Measurements from ENCODE around the gene TMEM59.
"Not testable (repeated sequence)": the region's sequence is repeated elsewhere in the genome, so short reads cannot be mapped to it uniquely, and the experiment has no call there.

The TMEM59 gene

GRCh38 chr1:54010415-54011117, 42.4 kb downstream of the TMEM59 start:
- DNase-seq (ENCODE audit: low read depth) = no peak
- H3K4me3 ChIP-seq (ENCODE audit: low read length) = no peak overlapping the region
- no peak for TF ChIP-seq CTCF (IDR thresholded peaks at IDR 0.05; ENCODE audit: insufficient read depth, low read depth, low read length, missing control alignments)

- H3K4me3 ChIP-seq (ENCODE audit: low read length) = no peak overlapping the region
- no peak for TF ChIP-seq CTCF (IDR thresholded peaks at IDR 0.05; ENCODE audit: insufficient read depth, low read depth, low read length, missing control alignments)
- DNase-seq (ENCODE audit: low read depth) = no peak
Observed at GRCh38 chr1:54009406-54009805, 43.6 kb downstream of the TMEM59 start.

- H3K4me3 ChIP-seq (ENCODE audit: low read length) = no peak overlapping the region
- no peak for DNase-seq (ENCODE audit: low read depth)
- no peak for TF ChIP-seq CTCF (IDR thresholded peaks at IDR 0.05; ENCODE audit: insufficient read depth, low read depth, low read length, missing control alignments)
Observed at GRCh38 chr1:54008876-54009275, 44.1 kb downstream of the TMEM59 start.

GRCh38 chr1:54007613-54008012, 45.4 kb downstream of the TMEM59 start:
- DNase-seq (ENCODE audit: low read depth) = no peak
- H3K4me3 ChIP-seq (ENCODE audit: low read length) = no peak overlapping the region
- no peak for TF ChIP-seq CTCF (IDR thresholded peaks at IDR 0.05; ENCODE audit: insufficient read depth, low read depth, low read length, missing control alignments)

- no peak for DNase-seq (ENCODE audit: low read depth)
- no peak overlapping the region for H3K4me3 ChIP-seq (ENCODE audit: low read length)
- TF ChIP-seq CTCF (IDR thresholded peaks at IDR 0.05; ENCODE audit: insufficient read depth, low read depth, low read length, missing control alignments) = no peak
Observed at GRCh38 chr1:54006508-54006907, 46.5 kb downstream of the TMEM59 start.

- no peak for DNase-seq (ENCODE audit: low read depth)
- no peak overlapping the region for H3K4me3 ChIP-seq (ENCODE audit: low read length)
- no peak for TF ChIP-seq CTCF (IDR thresholded peaks at IDR 0.05; ENCODE audit: insufficient read depth, low read depth, low read length, missing control alignments)
Observed at GRCh38 chr1:54004481-54005049, 48.4 kb downstream of the TMEM59 start.

GRCh38 chr1:54003750-54004480, 49.1 kb downstream of the TMEM59 start:
- not testable (repeated sequence) for H3K4me3 ChIP-seq (ENCODE audit: low read length); DNase-seq (ENCODE audit: low read depth)
